HG03280 (cell line): ENCODE data around the gene EML6.
"Not testable (repeated sequence)": the region's sequence is repeated elsewhere in the genome, so short reads cannot be mapped to it uniquely, and the experiment has no call there.

Experiments used
- ATAC-seq: cut with Tn5 transposase; IDR thresholded peaks from one replicate; pipeline ENCODE4 v1.9.1; 2021; ENCODE audit warnings: mild to moderate bottlenecking, moderate library complexity; ENCODE audit not compliant: unreplicated experiment

The EML6 gene

GRCh38 chr2:54723131-54723995, at the start of gene EML6:
Gene EML6 (plus strand): TSS chr2:54723662. CDS start chr2:54725062, 1,400 bp downstream.
- ATAC-seq = peak; percentile 99

- no peak for ATAC-seq
Measured at GRCh38 chr2:54675281-54675680, 48.2 kb upstream of the EML6 start.

GRCh38 chr2:54675738-54676137, 47.7 kb upstream of the EML6 start:
- no peak for ATAC-seq

- ATAC-seq = no peak
Measured at GRCh38 chr2:54676656-54677055, 46.8 kb upstream of the EML6 start.

GRCh38 chr2:54677476-54678265, 45.8 kb upstream of the EML6 start:
- ATAC-seq = no peak

GRCh38 chr2:54678719-54679118, 44.7 kb upstream of the EML6 start:
- no peak for ATAC-seq

GRCh38 chr2:54680397-54681041, 42.9 kb upstream of the EML6 start:
- ATAC-seq = peak; percentile 53

- ATAC-seq = no peak
Measured at GRCh38 chr2:54681416-54681815, 42.0 kb upstream of the EML6 start.

- no peak for ATAC-seq
Measured at GRCh38 chr2:54683596-54683995, 39.9 kb upstream of the EML6 start.

- ATAC-seq = no peak
Measured at GRCh38 chr2:54685263-54685775, 38.1 kb upstream of the EML6 start.

GRCh38 chr2:54687595-54688152, 35.8 kb upstream of the EML6 start:
- no peak for ATAC-seq

- no peak for ATAC-seq
Measured at GRCh38 chr2:54691445-54692135, 31.9 kb upstream of the EML6 start.

GRCh38 chr2:54692556-54692955, 30.9 kb upstream of the EML6 start:
- no peak for ATAC-seq

GRCh38 chr2:54695378-54695777, 28.1 kb upstream of the EML6 start:
- ATAC-seq = no peak

GRCh38 chr2:54697934-54698333, 25.5 kb upstream of the EML6 start:
- ATAC-seq = no peak

GRCh38 chr2:54698926-54699325, 24.5 kb upstream of the EML6 start:
- not testable (repeated sequence) for ATAC-seq

- ATAC-seq = no peak
Measured at GRCh38 chr2:54699665-54700064, 23.8 kb upstream of the EML6 start.

GRCh38 chr2:54701029-54701428, 22.4 kb upstream of the EML6 start:
- no peak for ATAC-seq

GRCh38 chr2:54704238-54704637, 19.2 kb upstream of the EML6 start:
- ATAC-seq = no peak
